GM12891 (cell line): ENCODE measurements around the gene ATL3.

Experiments used
- POLR2A ChIP-seq: IDR thresholded peaks from 2 replicates; pipeline ENCODE4 v1.6.1; 2011; ENCODE audit warnings: low read depth, low read length, control low read depth
- POLR2AphosphoS5 ChIP-seq: IDR thresholded peaks from 2 replicates; pipeline ENCODE4 v1.6.1; 2011; ENCODE audit warnings: low read depth, low read length, control low read depth

DNA sequence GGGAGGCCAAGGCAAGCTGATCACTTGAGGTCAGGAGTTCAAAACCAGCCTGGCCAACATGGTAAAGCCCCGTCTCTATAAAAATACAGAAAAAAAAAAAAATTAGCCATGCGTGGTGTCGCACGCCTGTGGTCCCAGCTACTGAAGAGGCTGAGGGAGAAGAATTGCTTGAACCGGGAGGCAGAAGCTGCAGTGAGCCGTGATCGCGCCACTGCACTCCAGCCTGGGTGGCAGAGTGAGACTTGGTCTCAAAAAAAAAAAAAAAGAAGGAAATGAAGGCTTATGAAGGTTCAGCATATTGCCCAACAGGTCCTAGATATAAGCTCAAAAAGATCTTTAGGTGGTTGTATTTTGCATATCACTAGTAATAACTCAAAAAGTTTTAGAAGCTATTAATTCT lies 10.2 kb downstream of the ATL3 start:
- no peak for TF ChIP-seq POLR2AphosphoS5
- no peak for TF ChIP-seq POLR2A
